HG03025 (cell line): ENCODE data around the gene CAB39.
A peak's percentile ranks its signal among the peaks of the same experiment; 100 is the strongest.

Experiments
- ATAC-seq: cut with Tn5 transposase; IDR thresholded peaks from one replicate; pipeline ENCODE4 v1.9.1; 2021; ENCODE audit warnings: mild to moderate bottlenecking, moderate library complexity; ENCODE audit not compliant: unreplicated experiment, low FRiP score

The CAB39 gene

GRCh38 chr2:230849633-230850357 is 137.2 kb downstream of the CAB39 start:
- no peak for ATAC-seq

DNA sequence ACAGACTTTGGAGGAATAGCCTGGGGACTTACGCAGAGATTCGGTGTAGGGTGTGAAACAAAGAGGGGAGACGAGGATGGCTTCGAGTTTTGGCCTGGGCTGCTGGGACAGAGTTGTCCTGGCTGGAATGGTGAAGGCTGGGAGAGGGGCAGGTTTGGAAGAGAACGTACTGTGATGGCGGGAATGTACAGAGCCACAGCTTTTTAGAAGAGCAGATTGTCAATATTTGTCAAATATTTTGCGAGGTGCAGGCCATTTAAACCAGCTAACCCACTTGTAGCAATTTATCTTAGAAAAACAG is 137.7 kb downstream of the CAB39 start:
- no peak for ATAC-seq

DNA sequence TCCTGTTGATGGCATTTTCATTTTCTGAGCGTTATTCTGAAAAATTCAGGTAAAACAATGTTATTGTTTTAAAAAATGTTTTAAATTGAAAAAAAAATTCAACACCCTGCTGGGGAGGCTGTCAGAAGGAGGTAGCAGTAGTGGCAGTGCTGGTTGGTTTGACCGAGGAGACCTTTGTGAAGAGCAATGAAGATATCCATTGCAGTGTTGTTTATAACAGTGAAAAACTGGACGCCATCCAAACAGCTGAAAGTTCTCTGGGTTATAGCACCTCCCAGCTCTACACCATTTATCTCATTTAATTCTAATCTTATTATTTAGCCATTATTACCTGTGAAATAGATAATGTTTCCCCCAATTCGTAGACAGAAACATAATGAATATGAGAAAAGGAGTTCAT is 139.5 kb downstream of the CAB39 start:
- ATAC-seq = no peak

- no peak for ATAC-seq
Measured at GRCh38 chr2:230861552-230862255, 149.1 kb downstream of the CAB39 start.

- ATAC-seq = no peak
Measured at GRCh38 chr2:230862292-230862691, 149.7 kb downstream of the CAB39 start.

DNA sequence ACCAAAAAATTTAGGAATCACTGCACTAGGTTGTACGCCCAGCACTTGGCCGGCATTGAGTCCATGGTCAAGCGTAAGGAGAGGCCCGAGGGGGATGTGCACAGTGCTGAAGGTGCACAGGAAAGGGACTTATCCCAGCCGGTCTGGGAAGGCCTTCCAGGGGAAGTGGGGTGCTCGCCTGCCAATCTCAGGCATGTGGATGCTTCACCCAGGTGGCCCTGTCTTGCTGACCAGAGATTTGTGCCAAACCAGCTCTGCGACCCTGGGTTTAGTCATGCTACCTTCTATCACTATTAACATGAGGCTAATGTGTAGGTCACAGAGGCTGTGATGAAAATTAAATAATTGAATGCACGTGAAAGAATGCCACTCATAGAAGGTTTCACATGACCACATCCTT is 150.4 kb downstream of the CAB39 start:
- no peak for ATAC-seq

GRCh38 chr2:230863442-230864121 is 150.9 kb downstream of the CAB39 start:
- ATAC-seq = no peak

GRCh38 chr2:230864122-230864604 is 151.5 kb downstream of the CAB39 start:
- no peak for ATAC-seq

GRCh38 chr2:230864605-230865306 is 152.1 kb downstream of the CAB39 start, which contains the start of gene ITM2C:
TSS of gene ITM2C (plus strand) at chr2:230864942. CDS start at chr2:230865026, 84 bp downstream.
- ATAC-seq = peak; percentile 50

- ATAC-seq = no peak
Measured at GRCh38 chr2:230865307-230865765, 152.7 kb downstream of the CAB39 start.

DNA sequence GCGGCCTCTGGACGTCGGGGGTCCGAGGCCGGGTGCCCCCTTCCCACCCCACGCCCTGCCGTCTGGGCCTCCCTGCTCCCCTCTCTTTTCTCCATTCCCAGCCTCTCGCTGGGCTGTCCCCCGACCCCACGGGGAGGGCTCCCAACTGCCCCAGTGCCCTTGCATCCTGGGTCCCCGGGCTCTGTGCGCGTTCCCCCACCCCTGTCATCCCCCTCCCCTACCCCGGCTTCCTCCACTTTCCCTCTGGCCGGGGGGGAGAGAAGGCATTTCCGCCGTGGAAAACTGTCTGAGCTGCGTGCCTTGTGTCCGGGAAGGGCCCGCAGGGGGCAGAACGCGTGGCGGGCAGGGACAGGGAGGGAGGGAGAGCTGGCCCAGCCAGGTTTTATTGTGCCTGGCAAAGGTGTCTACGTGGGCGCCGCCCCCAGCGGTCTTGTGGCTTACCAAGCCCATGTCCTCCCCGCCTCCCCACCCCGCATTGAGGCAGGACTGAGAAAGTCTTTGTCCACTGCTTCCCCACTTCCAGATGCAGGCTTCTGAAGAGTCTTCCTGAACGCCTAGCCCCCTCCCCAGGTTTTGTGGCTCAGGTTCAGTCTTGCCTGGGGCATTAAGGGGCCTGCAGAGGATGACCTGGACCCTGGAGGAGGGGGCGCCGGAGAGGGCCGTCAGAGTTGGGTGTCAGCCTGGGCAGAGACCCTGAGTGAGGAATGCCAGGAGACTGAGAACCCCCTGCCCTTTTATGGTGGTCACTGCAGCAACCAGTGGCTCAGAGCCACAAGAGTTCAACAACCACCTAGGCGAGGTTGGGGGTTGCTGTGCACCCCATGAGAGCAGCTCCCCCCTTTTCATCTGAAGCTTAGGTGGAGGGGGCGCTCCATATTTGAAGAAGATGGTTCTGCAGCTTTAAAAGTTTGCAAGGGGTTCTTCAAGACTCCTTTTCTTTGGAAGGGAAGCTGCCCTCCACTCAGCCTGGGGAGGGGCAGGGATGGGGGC is 153.4 kb downstream of the CAB39 start:
- ATAC-seq = no peak

DNA sequence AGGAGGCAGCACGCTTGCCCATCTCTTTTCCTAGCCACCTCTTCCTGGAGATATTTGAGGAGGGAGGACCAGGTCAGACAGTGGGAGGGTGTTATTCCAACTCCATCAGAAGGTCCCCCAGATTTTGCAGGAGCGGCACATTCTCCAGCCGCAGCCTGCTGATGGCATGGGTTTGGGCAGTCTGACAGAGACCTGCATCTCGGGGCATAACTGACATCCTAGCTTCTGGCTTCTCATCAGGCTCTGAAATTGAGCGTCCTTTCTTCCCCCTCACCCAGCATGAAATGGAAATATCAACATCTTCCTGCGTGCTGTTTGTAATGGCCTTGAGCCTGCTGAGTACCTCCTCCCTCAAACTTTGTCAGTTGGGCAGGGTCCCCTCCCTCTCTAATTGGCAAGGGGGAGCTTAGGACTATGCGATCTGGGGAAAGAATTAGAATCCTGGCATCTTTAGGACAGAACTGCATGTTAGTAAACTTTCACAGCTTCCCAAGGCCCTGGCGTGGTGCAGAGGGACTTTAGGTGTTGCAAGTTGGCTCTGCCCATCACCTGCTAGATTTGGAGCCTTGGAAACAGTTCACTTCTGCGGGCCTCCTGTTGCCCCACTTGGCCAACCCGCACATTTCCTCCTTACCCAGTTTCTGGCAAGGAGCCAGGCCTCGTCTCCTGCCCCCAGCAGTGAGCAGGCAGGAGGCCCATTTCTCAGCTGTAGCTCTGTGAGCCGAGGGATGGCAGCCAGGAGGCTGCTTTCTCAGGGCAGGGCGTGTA is 154.3 kb downstream of the CAB39 start:
- no peak for ATAC-seq

DNA sequence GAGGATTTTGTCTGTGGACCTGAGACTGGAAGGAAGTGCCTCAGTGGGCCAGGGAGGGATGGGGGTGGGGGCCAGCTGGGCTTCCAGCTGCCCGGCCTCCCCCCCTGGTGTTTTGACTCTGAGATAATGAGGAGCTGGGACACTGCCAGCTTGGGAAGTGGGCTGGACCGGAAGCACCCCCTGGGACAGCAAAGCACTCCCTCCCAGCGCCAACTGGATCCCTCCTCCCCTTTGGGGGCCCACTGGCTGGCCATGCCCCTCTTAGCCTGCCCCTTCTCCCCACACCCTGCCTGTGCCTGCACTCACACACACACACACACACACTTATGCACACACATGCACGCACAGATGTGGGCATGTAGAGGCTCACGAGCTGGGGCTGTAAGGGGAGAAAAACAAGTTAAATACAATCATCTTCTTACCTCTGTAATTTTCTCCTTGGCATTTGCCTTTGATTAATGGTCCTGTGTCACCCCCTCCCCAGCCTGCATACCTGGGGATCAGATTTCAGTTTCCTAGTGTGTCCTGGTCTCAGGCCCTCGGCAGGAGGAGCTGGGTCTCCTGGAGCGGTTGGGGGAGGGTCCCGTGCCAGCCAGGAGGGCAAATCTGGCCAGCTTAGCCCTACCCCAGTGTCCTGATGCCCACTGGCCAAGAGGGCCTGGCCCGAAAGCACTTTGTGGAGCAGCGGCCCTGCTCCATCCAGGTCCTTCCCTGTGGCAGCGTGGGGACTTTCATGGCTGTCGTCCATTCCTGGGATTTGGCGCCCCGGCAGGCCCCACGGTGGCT is 155.7 kb downstream of the CAB39 start:
- ATAC-seq = no peak

GRCh38 chr2:230868947-230869913 is 156.6 kb downstream of the CAB39 start:
- ATAC-seq = no peak

- no peak for ATAC-seq
Measured at GRCh38 chr2:230869914-230870543, 157.4 kb downstream of the CAB39 start.
